ENCODE measurements around the gene GGTLC2. TPM values are rescaled to one million over a fixed set of nuclear protein-coding genes. Genes with fewer than 3 reads are reported as not detected.

The GGTLC2 gene
- total RNA-seq, 1 donor from 2014 or later: not detected

DNA sequence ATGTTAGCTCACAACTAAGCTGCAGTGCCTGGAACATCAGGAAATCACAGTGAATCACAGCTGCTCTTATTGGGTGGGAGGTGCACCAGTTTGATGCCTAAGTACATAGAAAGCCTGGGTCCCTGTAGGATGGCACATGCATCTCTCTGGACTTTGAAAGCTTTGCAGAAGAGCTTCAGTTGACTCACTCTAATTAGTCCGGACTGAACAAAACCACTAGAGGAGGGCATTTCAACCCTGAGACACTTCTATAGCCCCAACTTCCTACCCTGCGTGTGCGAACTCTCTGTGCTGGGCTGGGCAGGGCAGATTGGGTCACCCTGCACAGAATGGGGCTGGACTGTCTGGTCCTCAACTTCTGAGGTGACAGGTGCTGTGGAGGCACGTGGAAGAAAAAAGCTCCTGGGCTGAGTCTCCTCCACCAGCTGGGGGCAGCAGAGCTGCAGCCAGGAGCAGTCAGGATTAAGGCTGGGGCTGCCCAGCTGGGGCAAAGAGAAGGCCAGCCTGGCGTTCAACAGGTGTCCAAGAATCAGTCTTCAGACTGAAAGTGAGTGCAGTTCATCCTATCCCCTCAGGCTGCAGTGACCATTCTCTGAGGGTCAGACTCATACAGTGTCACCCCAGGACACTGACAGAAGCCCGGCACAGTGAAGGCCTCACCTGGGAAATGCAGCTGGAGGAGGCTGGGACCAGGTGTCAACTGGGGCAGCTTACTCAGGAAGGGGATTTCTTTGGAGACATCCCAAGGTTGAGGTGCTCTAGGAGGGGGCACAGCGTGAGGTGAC is 22.1 kb downstream of the GGTLC2 start:
- TF ChIP-seq, protein P1, sequence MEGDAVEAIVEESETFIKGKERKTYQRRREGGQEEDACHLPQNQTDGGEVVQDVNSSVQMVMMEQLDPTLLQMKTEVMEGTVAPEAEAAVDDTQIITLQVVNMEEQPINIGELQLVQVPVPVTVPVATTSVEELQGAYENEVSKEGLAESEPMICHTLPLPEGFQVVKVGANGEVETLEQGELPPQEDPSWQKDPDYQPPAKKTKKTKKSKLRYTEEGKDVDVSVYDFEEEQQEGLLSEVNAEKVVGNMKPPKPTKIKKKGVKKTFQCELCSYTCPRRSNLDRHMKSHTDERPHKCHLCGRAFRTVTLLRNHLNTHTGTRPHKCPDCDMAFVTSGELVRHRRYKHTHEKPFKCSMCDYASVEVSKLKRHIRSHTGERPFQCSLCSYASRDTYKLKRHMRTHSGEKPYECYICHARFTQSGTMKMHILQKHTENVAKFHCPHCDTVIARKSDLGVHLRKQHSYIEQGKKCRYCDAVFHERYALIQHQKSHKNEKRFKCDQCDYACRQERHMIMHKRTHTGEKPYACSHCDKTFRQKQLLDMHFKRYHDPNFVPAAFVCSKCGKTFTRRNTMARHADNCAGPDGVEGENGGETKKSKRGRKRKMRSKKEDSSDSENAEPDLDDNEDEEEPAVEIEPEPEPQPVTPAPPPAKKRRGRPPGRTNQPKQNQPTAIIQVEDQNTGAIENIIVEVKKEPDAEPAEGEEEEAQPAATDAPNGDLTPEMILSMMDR (conservative IDR thresholded peaks at IDR 0.05; ENCODE audit: low read depth, low read length): peak; percentile 88
- H3K4me3 ChIP-seq (ENCODE audit: low read depth, low read length): no peak overlapping the region
- DNase-seq (ENCODE audit: low read depth): no peak

DNA sequence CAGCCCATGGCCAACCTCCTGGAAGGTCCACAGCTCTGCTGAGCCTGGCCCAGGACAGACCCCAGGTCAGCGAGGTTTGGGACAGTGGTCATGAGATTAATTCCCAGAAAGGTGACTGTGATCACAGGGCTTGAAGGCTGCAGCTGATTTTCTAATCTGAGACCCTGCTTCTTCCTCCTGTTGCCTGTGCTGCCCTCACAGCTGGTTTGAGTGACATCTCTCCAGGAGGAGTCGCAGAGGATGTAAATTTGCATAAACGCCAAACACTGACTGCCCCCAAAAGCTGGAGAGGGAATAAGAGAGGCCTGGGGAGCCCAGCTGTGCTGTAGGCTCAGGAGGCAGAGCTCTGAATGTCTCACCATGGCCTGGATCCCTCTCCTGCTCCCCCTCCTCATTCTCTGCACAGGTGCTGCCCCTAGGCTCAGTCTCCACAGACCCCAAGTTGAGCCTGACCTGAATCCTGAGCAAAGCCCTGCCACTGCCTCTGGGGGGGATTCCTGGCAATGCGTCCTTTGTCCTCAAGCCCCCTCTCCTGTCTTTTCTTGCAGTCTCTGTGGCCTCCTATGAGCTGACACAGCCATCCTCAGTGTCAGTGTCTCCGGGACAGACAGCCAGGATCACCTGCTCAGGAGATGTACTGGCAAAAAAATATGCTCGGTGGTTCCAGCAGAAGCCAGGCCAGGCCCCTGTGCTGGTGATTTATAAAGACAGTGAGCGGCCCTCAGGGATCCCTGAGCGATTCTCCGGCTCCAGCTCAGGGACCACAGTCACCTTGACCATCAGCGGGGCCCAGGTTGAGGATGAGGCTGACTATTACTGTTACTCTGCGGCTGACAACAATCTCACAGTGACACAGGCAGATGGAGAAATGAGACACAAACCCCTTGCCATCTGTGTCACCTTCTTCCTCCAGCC is 23.8 kb downstream of the GGTLC2 start:
- H3K4me3 ChIP-seq (ENCODE audit: low read depth, low read length): no peak overlapping the region
- TF ChIP-seq, protein P1 (conservative IDR thresholded peaks at IDR 0.05; ENCODE audit: low read depth, low read length): no peak
- DNase-seq (ENCODE audit: low read depth): no peak

DNA sequence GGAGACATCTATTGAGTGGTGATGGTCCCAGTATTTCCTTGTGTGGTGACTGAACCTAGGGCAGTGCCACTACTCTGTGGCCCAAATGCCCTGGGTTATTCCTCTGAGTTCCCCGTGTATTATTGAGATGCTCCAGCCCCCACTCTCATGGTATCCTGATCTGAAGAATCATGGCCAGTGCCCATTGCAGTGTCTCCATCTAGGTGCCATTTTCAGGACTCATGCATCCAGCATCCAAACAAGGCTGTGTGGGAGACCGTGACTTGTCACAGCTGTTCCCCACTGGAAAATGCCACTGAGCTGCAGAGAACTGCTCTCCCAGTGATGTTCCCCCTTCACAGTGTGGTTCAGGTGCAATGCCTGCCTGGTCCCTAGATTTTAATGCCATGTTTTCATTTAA is 24.7 kb downstream of the GGTLC2 start:
- no peak overlapping the region for H3K4me3 ChIP-seq (ENCODE audit: low read depth, low read length)
- TF ChIP-seq, protein P1 (conservative IDR thresholded peaks at IDR 0.05; ENCODE audit: low read depth, low read length): no peak
- no peak for DNase-seq (ENCODE audit: low read depth)

DNA sequence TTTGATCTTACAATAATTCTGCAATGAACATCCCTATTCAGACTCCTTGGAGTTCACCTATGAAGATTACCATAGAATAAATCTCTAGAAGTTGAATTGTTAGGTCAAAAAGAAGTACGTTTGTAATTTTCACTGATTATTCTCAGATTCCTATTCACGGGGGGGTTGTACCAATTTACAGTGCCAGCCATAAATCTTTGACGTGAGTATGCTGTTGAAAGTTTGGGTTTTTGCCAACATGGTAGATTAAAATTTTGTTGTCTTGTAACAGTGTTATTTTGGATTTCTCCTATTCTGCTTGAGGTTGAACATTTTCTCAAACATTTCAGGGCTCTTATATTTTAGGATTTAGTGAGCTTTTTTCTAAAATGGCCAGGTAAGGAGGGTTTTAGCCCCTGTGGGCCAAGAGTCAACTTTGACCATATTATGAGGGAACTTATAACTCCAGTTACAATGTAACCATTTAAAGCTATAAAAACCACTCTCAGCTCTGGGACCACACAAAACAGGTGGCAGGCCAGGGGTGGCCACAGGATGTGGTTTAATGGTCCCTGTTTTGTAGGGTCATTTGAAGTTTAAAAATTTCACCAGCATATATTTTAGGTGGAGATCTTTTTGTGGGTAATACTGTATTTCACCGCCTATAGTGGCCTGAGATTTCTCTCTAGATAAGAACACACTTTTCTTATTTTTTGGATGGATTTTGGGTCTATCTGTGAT is 25.8 kb downstream of the GGTLC2 start:
- no peak for DNase-seq (ENCODE audit: low read depth)
- TF ChIP-seq, protein P1 (conservative IDR thresholded peaks at IDR 0.05; ENCODE audit: low read depth, low read length): no peak
- H3K4me3 ChIP-seq (ENCODE audit: low read depth, low read length): no peak overlapping the region

DNA sequence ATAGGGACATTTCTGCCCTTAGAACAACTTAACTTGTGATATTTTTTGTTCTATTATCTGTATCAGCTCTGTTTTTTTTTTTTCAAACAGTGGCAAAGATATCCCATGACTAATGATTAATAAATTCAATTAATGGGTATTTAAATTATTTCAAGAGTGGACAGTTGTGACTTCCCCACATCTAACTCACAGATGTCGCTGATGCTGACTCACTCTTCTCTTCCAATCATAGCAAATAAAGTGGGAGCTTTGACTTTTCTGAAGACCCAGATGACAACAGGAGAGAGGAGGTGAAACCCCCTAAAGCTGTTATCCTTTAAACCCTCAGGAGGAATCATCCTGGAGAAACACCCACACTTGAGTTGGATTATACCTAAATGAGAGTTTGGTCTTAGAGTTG is 27.1 kb downstream of the GGTLC2 start:
- no peak for DNase-seq (ENCODE audit: low read depth)
- TF ChIP-seq, protein P1 (conservative IDR thresholded peaks at IDR 0.05; ENCODE audit: low read depth, low read length): no peak
- H3K4me3 ChIP-seq (ENCODE audit: low read depth, low read length): no peak overlapping the region

DNA sequence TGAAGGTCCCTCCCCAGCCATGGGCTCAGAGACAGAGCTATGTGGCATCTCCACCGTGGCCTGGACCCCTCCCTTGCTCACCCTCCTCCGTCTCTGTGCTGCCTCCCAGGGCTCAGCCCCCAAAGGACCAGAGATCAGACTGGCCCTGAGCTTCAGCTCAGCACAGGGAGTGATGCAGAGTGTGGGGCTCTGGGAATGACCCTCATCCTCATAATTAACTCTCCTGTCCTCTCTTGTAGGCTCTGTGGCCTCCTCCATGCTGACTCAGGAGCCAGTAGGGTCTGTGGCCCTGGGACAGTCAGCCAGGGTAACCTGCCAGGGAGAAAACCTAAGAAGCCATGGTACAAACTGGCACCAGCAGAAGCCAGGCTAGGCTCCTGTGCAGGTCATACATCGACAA is 28.7 kb downstream of the GGTLC2 start:
- TF ChIP-seq, protein P1 (conservative IDR thresholded peaks at IDR 0.05; ENCODE audit: low read depth, low read length): no peak

More for the DNA sequence above, 28.7 kb downstream of the GGTLC2 start:
- H3K4me3 ChIP-seq (ENCODE audit: low read depth, low read length): no peak overlapping the region
- no peak for DNase-seq (ENCODE audit: low read depth)

Measured in epithelial cell of proximal tubule (primary cell).